ENCODE results near the gene SLC20A1. TPM values are rescaled to one million over a fixed set of nuclear protein-coding genes. Genes with fewer than 3 reads are reported as not detected.
A peak's percentile ranks its signal among the peaks of the same experiment; 100 is the strongest.

SLC20A1 gene
- total RNA-seq, 1 experiment from 2014 or later = 154 TPM

GRCh38 chr2:112692918-112693317 is 47.2 kb downstream of the SLC20A1 start:
- ChIA-PET CTCF (interaction anchor here (0.9 to 1.1 kb wide), 3 partner anchors 10 to 66 kb away, joined by 4 to 8 read pairs (median 7); no protein-coding TSS in a partner anchor), POLR2A (interaction anchor here (0.9 to 2.1 kb wide), 5 partner anchors 14 to 100 kb away, joined by 3 to 11 read pairs (median 4); partner anchors contain the start of gene SLC20A1), RAD21 (ENCODE audit: low non-redundant PET in 1 of 2, low total read pairs in 2 of 2, uncharacterized antibody in 2 of 2, unreplicated experiment in 2 of 2) (interaction anchor here in 1 of 2 experiments (0.9 kb wide), 1 partner anchor 32 kb away, joined by 3 read pairs; no protein-coding TSS in a partner anchor)
- Histone ChIP-seq H3K4me3 (replicated peaks in 1 of 2; ENCODE audit: low read depth in 1 of 2, low read length in 2 of 2) (peak overlapping the region in 1 of 2 experiments; percentile 34; a peak in 2 of 4 replicates), H3K9ac (ENCODE audit: low read length) (peak overlapping the region; percentile 39), H3K4me2 (ENCODE audit: low read length) (peak overlapping the region; percentile 75), H3K36me3 (ENCODE audit: control insufficient read depth in 1 of 2, insufficient read depth in 2 of 2, low read length in 2 of 2) (no peaks in the 10 kb centered on the region), H3K79me2 (ENCODE audit: insufficient read depth, low read length) (no peaks in the 10 kb centered on the region), H3K27ac (ENCODE audit: low read depth, low read length) (peak overlapping the region; percentile 37), H3K9me2 (ENCODE audit: insufficient read depth) (no peaks in the 10 kb centered on the region), H3K4me1 (ENCODE audit: control insufficient read depth in 1 of 2, insufficient read depth in 2 of 2, low read length in 2 of 2) (peaks cover 38 to 49% of the 10 kb centered on the region in 2 experiments), H3K9me3 (ENCODE audit: control insufficient read depth in 1 of 2, insufficient read depth in 1 of 2, low read depth in 1 of 2, low read length in 2 of 2) (no peaks in the 10 kb centered on the region), H4K20me1 (ENCODE audit: insufficient read depth) (no peaks in the 10 kb centered on the region), H3K27me3 (ENCODE audit: insufficient read depth, low read length) (no peaks in the 10 kb centered on the region), H2AFZ (ENCODE audit: low read depth, low read length, poor library complexity, severe bottlenecking) (peak overlapping the region; percentile 69)
- ATAC-seq = peak; percentile 10; the same call in 1 of the 2 replicates
- BruUV-seq (replicated peaks) = no TSS peak
- TF ChIP-seq EGR1 (IDR thresholded peaks at IDR 0.05; ENCODE audit: low read depth) = peak; percentile 59; the same call in 1 of the 2 replicates
- peak; percentile 7; the same call in 1 of the 2 replicates for TF ChIP-seq JUND (IDR thresholded peaks at IDR 0.05)
- TF ChIP-seq FOSL1 (IDR thresholded peaks at IDR 0.05; ENCODE audit: low read depth) = peak; percentile 31
- TF ChIP-seq ZFX (IDR thresholded peaks at IDR 0.05) = no peak
- intact Hi-C loops (cut with micrococcal nuclease) = no loop called here
- DNase-seq (ENCODE audit: low read depth, low spot score) = no peak

- POLR2A ChIA-PET = interaction anchor here (1.5 to 2.1 kb wide), 2 partner anchors 48 to 101 kb away, joined by 3 to 11 read pairs; partner anchors contain the start of gene SLC20A1
- peak overlapping the region; percentile 69 for H2AFZ ChIP-seq (ENCODE audit: low read depth, low read length, poor library complexity, severe bottlenecking)
These were observed 47.9 kb downstream of the SLC20A1 start for GRCh38 chr2:112693596-112693995.

More at GRCh38 chr2:112693596-112693995, 47.9 kb downstream of the SLC20A1 start:
- peak overlapping the region; percentile 75; the same call in 1 of the 2 replicates for H3K4me2 ChIP-seq (ENCODE audit: low read length)
- no TSS peak for BruUV-seq (replicated peaks)
- no peak overlapping the region for H3K9ac ChIP-seq (ENCODE audit: low read length)
- H3K36me3 ChIP-seq (ENCODE audit: control insufficient read depth in 1 of 2, insufficient read depth in 2 of 2, low read length in 2 of 2) = no peaks in the 10 kb centered on the region
- no peaks in the 10 kb centered on the region for H3K9me3 ChIP-seq (ENCODE audit: control insufficient read depth in 1 of 2, insufficient read depth in 1 of 2, low read depth in 1 of 2, low read length in 2 of 2)
- H3K9me2 ChIP-seq (ENCODE audit: insufficient read depth) = no peaks in the 10 kb centered on the region
- CTCF ChIA-PET = interaction anchor here (1.1 kb wide), 1 partner anchor 11 kb away, joined by 4 read pairs; no protein-coding TSS in a partner anchor
- no peak overlapping the region for H3K4me3 ChIP-seq (replicated peaks in 1 of 2; ENCODE audit: low read depth in 1 of 2, low read length in 2 of 2)
- H3K27me3 ChIP-seq (ENCODE audit: insufficient read depth, low read length) = no peaks in the 10 kb centered on the region
- DNase-seq (ENCODE audit: low read depth, low spot score) = no peak
- TF ChIP-seq ZFX (IDR thresholded peaks at IDR 0.05) = no peak
- TF ChIP-seq EGR1 (IDR thresholded peaks at IDR 0.05; ENCODE audit: low read depth) = no peak
- no peak for TF ChIP-seq ZNF274 (IDR thresholded peaks at IDR 0.05; ENCODE audit: low read depth, low read length)
- no peak for TF ChIP-seq CTCF (IDR thresholded peaks at IDR 0.05 in 2 of 3, conservative IDR thresholded peaks at IDR 0.05 in 1 of 3; ENCODE audit: borderline replicate concordance in 1 of 3, insufficient read depth in 1 of 3, low read depth in 2 of 3, low read length in 2 of 3)
- no peak for TF ChIP-seq ELF1 (IDR thresholded peaks at IDR 0.05; ENCODE audit: borderline replicate concordance, low read depth)
- TF ChIP-seq EZH2phosphoT487 (IDR thresholded peaks at IDR 0.05; ENCODE audit: borderline replicate concordance) = no peak
- TF ChIP-seq EZH2 (IDR thresholded peaks at IDR 0.05) = no peak
- TF ChIP-seq CBX3 (IDR thresholded peaks at IDR 0.05; ENCODE audit: low read depth) = no peak
- TF ChIP-seq, protein P1, sequence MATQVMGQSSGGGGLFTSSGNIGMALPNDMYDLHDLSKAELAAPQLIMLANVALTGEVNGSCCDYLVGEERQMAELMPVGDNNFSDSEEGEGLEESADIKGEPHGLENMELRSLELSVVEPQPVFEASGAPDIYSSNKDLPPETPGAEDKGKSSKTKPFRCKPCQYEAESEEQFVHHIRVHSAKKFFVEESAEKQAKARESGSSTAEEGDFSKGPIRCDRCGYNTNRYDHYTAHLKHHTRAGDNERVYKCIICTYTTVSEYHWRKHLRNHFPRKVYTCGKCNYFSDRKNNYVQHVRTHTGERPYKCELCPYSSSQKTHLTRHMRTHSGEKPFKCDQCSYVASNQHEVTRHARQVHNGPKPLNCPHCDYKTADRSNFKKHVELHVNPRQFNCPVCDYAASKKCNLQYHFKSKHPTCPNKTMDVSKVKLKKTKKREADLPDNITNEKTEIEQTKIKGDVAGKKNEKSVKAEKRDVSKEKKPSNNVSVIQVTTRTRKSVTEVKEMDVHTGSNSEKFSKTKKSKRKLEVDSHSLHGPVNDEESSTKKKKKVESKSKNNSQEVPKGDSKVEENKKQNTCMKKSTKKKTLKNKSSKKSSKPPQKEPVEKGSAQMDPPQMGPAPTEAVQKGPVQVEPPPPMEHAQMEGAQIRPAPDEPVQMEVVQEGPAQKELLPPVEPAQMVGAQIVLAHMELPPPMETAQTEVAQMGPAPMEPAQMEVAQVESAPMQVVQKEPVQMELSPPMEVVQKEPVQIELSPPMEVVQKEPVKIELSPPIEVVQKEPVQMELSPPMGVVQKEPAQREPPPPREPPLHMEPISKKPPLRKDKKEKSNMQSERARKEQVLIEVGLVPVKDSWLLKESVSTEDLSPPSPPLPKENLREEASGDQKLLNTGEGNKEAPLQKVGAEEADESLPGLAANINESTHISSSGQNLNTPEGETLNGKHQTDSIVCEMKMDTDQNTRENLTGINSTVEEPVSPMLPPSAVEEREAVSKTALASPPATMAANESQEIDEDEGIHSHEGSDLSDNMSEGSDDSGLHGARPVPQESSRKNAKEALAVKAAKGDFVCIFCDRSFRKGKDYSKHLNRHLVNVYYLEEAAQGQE (IDR thresholded peaks at IDR 0.05; ENCODE audit: low read depth) = no peak
- no peak for TF ChIP-seq FOSL1 (IDR thresholded peaks at IDR 0.05; ENCODE audit: low read depth)
- TF ChIP-seq, protein P2, sequence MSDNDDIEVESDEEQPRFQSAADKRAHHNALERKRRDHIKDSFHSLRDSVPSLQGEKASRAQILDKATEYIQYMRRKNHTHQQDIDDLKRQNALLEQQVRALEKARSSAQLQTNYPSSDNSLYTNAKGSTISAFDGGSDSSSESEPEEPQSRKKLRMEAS (IDR thresholded peaks at IDR 0.05) = no peak
- intact Hi-C loops (cut with micrococcal nuclease) = no loop called here
- H4K20me1 ChIP-seq (ENCODE audit: insufficient read depth) = no peaks in the 10 kb centered on the region
- no peaks in the 10 kb centered on the region for H3K79me2 ChIP-seq (ENCODE audit: insufficient read depth, low read length)
- ATAC-seq = no peak
- H3K4me1 ChIP-seq (ENCODE audit: control insufficient read depth in 1 of 2, insufficient read depth in 2 of 2, low read length in 2 of 2) = peaks cover 33 to 42% of the 10 kb centered on the region in 2 experiments
- RAD21 ChIA-PET (ENCODE audit: low non-redundant PET in 1 of 2, low total read pairs in 2 of 2, uncharacterized antibody in 2 of 2, unreplicated experiment in 2 of 2) = no interaction called here
- no peak overlapping the region for H3K27ac ChIP-seq (ENCODE audit: low read depth, low read length)
